ENCODE data around the gene RPL29.

DNA sequence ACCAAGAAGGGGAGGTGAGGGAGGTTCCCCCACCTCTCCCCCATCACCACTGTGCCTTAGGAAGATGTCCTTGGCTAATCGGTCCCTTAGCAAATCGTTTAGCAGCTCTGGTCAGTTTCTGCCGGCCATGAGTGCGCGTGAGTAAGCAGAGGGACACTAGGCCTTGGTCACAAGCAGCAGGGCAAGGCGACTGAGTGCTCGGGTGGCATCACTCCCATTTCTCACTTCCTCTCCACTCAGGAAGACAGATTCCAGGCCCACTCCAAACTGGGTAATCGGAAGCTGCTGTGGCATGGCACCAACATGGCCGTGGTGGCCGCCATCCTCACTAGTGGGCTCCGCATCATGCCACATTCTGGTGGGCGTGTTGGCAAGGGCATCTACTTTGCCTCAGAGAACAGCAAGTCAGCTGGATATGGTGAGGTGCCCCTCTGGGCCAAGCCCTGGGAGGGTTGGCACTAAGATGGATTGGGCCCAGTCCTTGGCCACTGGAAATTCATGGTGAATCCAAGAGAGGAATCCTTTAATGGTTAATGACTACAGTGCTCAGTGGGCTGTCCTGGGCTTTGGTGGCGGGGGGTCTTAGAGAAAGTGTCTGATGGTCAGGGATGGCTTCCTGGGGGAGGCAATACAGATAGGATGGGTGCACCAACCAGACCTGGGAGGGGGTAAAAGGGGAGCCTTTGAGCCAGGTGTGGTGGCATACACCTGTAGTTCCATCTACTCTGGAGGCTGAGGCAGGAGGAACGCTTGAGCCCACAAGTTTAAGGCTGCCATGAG lies 49.6 kb downstream of the RPL29 start:
- TF ChIP-seq, protein P1, sequence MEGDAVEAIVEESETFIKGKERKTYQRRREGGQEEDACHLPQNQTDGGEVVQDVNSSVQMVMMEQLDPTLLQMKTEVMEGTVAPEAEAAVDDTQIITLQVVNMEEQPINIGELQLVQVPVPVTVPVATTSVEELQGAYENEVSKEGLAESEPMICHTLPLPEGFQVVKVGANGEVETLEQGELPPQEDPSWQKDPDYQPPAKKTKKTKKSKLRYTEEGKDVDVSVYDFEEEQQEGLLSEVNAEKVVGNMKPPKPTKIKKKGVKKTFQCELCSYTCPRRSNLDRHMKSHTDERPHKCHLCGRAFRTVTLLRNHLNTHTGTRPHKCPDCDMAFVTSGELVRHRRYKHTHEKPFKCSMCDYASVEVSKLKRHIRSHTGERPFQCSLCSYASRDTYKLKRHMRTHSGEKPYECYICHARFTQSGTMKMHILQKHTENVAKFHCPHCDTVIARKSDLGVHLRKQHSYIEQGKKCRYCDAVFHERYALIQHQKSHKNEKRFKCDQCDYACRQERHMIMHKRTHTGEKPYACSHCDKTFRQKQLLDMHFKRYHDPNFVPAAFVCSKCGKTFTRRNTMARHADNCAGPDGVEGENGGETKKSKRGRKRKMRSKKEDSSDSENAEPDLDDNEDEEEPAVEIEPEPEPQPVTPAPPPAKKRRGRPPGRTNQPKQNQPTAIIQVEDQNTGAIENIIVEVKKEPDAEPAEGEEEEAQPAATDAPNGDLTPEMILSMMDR (IDR thresholded peaks at IDR 0.05) = no peak
- TF ChIP-seq ZFX (IDR thresholded peaks at IDR 0.05; ENCODE audit: borderline replicate concordance) = no peak

Data from 22Rv1 (cell line).